RPMI7951 (cell line): Measurements from ENCODE around the gene RTN4IP1. TPM values are rescaled to one million over a fixed set of nuclear protein-coding genes. Genes with fewer than 3 reads are reported as not detected.

ENCODE experiments used
- DNase-seq: peaks from one replicate; pipeline ENCODE4 v3.0.0-alpha.2; 2012; ENCODE audit warnings: low read depth
- total RNA-seq: library from RNA; depleted of rRNA; stranded (reverse); fragments of >200 nt; shearing (Covaris generic); gene quantifications from 2 replicates; pipeline ENCODE4 v1.2.3, GENCODE V29; 2014

Gene RTN4IP1
- total RNA-seq, 1 experiment from 2014 or later: 15.7 TPM

- peak; percentile 89 for DNase-seq
Measured at GRCh38 chr6:106547601-106548453, 81.5 kb downstream of the RTN4IP1 start.

DNA sequence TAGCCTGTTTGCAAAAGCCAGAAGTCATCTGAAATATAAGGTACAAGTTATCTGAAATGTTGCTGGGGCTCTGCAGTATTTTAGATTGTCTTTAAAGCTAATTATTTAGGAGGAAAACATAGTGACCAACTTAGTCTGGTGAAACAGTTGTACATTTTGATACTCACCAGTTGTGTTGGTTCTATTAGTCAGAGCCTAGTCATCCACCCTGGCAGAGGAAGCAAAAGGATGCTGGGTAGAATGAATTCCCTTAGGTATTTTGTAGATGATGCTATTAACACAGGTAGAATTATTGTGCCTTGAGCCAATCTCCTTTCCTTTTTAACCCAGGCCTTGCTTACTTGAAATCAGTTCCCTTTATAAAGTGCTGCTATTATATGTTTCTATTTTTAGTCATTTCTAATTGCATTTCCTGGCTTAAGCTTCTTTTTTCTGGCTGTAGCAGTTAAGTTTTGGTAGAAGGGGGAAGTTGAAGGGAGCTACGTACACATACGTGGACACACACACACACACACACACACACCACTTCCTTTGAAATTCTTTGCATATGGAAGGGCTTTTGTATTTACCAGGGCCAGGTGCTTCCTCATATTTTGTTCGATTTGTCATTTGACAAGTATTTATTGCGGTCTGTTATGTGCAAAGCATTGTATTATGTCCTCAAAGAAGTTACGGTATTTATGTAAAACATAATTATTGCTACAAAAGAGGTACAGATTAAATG is 82.4 kb downstream of the RTN4IP1 start:
- DNase-seq: peak; percentile 79

GRCh38 chr6:106546261-106546690 is 83.0 kb downstream of the RTN4IP1 start:
- DNase-seq: peak; percentile 53

DNA sequence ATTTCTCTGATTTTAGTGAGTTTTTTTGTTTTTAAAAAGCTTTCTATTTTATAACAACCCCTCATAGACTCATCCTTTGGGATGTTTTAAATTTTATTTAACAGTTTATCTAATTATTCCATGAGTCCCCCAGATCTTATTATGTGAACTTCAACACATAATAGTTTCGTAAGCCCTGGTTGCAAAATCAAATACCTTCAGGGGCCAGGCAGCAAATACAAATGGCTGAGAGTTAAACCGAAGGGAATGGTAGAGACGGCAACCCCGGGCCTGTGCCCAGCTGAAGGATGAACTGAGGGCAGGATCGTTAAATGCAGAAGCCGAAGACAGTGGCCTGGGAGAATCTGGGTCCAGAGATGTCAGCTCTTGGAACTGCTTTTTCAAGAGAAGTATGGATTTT is 88.4 kb downstream of the RTN4IP1 start:
- no peak for DNase-seq

GRCh38 chr6:106540432-106540831 is 88.9 kb downstream of the RTN4IP1 start:
- DNase-seq: no peak

GRCh38 chr6:106539936-106540335 is 89.4 kb downstream of the RTN4IP1 start:
- DNase-seq: no peak

DNA sequence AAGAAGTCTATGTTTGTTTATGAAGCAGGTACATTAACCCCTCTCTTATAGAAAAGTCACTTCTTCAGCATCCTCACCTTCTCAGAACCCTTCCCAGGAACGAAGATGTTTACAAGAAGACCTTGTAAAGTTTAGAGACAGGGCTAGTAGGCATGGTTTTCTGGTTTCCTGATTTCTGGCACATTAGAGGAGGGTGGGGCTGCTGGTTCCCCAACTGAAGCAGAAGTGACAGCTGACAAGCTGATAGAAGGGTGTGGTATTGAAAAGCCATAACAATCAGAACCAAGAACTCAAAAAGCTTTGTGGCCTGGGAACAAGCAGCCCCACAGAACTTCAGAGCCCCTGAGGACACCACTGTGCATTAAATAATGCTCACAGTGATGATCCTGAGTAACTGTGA is 91.2 kb downstream of the RTN4IP1 start:
- no peak for DNase-seq

- DNase-seq: no peak
Measured at GRCh38 chr6:106537662-106538061, 91.6 kb downstream of the RTN4IP1 start.

DNA sequence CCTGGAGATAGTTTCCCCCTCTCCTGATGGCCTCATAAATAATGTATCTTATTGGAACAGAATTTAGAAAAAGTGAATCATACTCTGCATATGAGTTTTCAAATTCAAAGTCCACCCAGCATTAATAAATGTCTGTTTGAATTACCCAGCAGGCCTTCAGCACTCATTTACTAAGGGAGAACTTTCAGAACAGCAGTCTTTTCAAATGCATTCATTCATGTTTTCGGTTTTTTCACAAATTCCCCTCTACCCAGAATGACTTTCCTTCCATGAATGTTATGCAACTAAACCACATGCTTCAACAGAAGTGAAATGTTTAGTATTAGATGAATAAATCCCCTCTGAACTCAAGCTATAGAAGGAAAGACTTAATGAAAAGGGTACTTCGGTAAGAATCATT is 92.4 kb downstream of the RTN4IP1 start:
- no peak for DNase-seq

- DNase-seq: no peak
Measured at GRCh38 chr6:106536357-106536756, 92.9 kb downstream of the RTN4IP1 start.

GRCh38 chr6:106535012-106535411 is 94.3 kb downstream of the RTN4IP1 start:
- no peak for DNase-seq

GRCh38 chr6:106534564-106534982 is 94.7 kb downstream of the RTN4IP1 start:
- DNase-seq: no peak

DNA sequence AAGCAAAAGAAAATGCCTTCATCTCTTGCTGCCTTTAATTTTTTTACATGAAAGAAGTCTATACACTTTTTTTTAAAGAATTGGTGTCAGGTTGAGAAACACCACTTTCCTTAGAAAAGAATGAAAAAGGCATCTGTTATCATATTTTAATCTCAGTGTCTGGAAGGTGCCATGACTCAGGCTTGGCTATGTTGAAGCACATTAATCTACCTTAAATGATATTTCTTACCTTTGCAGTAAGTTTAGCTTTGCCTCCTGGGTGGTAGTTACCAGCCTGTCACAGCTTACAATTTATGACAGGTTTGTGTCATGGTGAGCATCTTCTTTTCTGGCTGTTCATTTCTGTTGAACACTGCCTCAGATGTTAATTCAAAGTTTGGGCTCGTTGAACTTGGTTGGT is 95.3 kb downstream of the RTN4IP1 start:
- DNase-seq: no peak

GRCh38 chr6:106533054-106533453 is 96.2 kb downstream of the RTN4IP1 start:
- DNase-seq: peak; percentile 80

DNA sequence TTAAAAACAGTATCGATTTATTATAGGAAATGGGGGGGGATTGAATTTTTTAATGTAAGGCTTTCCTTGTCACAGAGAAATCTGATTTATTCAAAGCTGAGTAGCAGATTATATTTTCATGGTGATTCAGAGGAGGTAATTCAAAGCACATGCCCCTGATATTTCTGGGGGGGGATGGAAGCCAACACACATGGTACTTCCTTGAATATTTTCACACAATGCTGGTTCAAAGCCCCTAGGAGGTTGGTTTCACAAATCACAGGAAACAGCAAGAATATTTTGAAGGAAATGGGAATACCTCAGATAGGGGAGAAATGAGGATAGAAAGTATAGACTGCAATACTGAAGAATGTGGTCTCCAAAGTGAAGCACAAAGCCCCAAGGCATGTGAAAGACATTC is 98.8 kb downstream of the RTN4IP1 start:
- peak; percentile 68 for DNase-seq

DNA sequence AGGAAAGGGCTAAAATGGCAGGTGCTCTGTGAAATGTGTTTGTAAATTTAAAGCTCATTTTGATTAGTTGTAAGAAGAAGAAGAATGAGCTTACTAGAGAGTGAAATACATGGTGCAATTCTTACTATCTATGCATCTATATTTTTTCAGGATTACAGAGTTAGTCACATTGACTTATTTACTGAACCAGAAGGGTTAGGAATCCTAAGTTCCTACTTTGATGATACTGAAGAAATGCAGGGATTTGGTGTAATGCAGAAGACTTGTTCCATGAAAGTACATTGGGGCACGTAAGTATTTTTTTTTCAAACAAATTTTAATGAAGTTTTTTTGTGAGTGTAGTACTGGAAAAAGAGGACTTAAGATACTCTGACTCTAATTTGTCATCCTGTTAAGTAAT is 99.3 kb downstream of the RTN4IP1 start:
- no peak for DNase-seq

- DNase-seq: no peak
Measured at GRCh38 chr6:106529438-106529837, 99.9 kb downstream of the RTN4IP1 start.

DNA sequence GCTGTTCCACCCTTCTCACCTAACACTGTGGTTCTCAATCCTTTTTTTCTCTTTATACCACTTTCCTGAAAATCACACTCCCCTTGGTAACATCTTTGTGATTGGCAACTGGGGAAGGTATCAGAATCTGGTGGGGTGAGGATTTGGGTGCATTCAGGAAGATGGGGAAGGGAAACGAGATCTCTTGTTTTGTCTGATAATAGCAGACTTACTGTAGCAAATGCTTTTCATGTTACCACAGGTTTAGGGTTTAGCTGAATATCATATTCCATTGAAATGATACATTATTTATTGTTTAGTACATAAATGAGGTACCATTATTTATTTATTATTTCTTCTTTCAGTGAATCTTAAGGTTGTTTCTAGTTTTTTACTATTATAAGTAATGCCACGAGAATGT is 100.8 kb downstream of the RTN4IP1 start:
- no peak for DNase-seq

DNA sequence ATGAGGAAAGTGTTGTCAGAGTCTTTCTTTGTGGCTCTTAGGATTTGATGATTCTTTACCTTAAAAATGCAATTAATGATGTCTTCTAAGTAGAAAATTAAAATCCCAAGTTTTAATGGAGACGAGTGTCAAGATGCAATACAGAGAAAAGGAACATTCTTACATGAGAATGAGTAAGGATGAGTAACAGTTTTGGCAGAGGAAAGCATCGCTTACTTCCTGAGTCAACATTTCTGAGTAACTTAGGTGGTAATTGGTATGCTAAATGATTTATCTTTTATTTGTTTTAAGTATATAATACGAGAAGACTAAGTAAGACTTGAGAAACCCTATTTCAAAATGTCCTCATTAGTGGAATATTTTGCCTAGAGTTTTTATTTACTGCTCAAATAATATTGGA is 101.3 kb downstream of the RTN4IP1 start:
- DNase-seq: peak; percentile 88

GRCh38 chr6:106527117-106527516 is 102.2 kb downstream of the RTN4IP1 start:
- DNase-seq: no peak

DNA sequence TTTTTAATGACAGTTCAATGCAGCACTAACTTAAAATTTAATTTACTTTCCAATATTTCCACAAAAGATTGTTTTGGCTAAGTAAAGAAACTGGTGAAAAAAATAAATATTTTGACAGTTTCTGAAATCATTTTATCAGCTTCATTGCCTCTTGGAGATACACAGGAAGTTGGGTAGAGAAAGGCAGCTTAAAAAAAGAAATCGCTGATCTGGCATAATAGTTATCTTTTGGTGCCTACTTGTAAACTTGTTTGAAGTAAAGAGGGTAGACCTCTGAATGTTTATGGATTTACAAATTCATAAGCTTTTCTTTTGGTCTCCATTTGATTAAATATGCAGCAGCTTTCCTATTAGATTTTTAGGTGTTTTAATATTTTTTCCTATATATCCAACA is 103.4 kb downstream of the RTN4IP1 start:
- DNase-seq: no peak

GRCh38 chr6:106525107-106525881 is 104.0 kb downstream of the RTN4IP1 start:
- DNase-seq: peak; percentile 36
